ENCODE data around the gene SFMBT2.

DNA sequence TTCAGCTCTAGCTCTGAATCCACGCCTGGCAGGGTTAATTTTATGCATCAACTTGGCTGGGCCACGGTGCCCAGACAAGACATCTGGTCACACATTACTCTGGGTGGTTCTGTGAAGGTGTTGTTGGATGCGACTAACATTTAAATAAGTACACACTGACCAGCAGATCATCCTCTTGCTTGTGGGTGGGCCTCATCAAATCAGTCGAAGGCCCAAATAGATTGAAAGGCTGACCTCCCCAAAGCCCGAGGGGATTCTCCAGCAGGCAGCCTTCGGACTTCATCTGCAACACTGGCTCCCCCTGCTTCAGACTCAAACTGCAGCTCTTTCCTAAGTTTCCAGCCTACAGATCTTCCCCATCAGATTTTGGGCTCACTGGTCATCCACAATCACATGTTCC lies 53.6 kb downstream of the SFMBT2 start:
- TF ChIP-seq, protein P1, sequence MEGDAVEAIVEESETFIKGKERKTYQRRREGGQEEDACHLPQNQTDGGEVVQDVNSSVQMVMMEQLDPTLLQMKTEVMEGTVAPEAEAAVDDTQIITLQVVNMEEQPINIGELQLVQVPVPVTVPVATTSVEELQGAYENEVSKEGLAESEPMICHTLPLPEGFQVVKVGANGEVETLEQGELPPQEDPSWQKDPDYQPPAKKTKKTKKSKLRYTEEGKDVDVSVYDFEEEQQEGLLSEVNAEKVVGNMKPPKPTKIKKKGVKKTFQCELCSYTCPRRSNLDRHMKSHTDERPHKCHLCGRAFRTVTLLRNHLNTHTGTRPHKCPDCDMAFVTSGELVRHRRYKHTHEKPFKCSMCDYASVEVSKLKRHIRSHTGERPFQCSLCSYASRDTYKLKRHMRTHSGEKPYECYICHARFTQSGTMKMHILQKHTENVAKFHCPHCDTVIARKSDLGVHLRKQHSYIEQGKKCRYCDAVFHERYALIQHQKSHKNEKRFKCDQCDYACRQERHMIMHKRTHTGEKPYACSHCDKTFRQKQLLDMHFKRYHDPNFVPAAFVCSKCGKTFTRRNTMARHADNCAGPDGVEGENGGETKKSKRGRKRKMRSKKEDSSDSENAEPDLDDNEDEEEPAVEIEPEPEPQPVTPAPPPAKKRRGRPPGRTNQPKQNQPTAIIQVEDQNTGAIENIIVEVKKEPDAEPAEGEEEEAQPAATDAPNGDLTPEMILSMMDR (IDR thresholded peaks at IDR 0.05): no peak
- TF ChIP-seq POLR2A (IDR thresholded peaks at IDR 0.05): no peak
